Neural cell (in vitro differentiated cells): ENCODE results near the gene IPO11.

Source experiments
- EP300 ChIP-seq: fragments of 450-650 bp; conservative IDR thresholded peaks from 2 replicates; pipeline ENCODE4 v1.6.1; 2014; ENCODE audit warnings: antibody characterized with exemption, mild to moderate bottlenecking, moderate library complexity; ENCODE audit not compliant: poor library complexity, severe bottlenecking
- EZH2 ChIP-seq: fragments of 200-600, 300-800 bp; shearing (Covaris generic), sonication (generic); IDR thresholded peaks from 2 replicates; pipeline ENCODE4 v1.6.1; 2014; ENCODE audit warnings: antibody characterized with exemption, low read length, borderline replicate concordance, mild to moderate bottlenecking; ENCODE audit not compliant: insufficient read depth, poor library complexity, severe bottlenecking
- SMC3 ChIP-seq: fragments of 450-650 bp; conservative IDR thresholded peaks from 2 replicates; pipeline ENCODE4 v1.6.1; 2014; ENCODE audit warnings: antibody characterized with exemption, mild to moderate bottlenecking, moderate library complexity; ENCODE audit not compliant: poor library complexity
- TAF1 ChIP-seq: IDR thresholded peaks from 2 replicates; pipeline ENCODE4 v1.6.1; 2012; ENCODE audit warnings: low read depth
- TF ChIP-seq, protein P1 (sequence below): fragments of 450-650 bp; IDR thresholded peaks from 2 replicates; pipeline ENCODE4 v1.5.1; 2014; ENCODE audit warnings: antibody characterized with exemption, mild to moderate bottlenecking, moderate library complexity; ENCODE audit not compliant: poor library complexity, severe bottlenecking

DNA sequence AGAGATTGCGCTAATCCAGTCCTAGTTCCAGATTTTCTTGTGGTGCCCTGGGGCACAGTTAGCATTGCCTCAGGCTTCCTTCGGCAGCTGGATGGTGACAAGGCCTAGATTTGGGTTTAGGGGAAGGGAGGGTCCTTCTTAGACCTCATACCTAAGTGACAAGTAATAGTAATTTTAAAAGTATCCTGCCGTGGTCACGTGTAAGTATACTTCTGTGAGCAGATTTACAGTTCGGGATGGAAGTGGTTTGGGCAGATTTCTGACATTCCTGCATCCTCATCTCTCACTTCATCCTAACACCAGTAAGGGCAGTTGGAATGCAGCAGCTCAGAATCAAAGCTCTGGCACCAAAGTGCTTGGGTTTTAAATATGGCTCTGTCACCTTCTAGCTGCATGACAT lies 237.6 kb downstream of the IPO11 start:
- TF ChIP-seq, protein P1, sequence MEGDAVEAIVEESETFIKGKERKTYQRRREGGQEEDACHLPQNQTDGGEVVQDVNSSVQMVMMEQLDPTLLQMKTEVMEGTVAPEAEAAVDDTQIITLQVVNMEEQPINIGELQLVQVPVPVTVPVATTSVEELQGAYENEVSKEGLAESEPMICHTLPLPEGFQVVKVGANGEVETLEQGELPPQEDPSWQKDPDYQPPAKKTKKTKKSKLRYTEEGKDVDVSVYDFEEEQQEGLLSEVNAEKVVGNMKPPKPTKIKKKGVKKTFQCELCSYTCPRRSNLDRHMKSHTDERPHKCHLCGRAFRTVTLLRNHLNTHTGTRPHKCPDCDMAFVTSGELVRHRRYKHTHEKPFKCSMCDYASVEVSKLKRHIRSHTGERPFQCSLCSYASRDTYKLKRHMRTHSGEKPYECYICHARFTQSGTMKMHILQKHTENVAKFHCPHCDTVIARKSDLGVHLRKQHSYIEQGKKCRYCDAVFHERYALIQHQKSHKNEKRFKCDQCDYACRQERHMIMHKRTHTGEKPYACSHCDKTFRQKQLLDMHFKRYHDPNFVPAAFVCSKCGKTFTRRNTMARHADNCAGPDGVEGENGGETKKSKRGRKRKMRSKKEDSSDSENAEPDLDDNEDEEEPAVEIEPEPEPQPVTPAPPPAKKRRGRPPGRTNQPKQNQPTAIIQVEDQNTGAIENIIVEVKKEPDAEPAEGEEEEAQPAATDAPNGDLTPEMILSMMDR, result no peak
- no peak for TF ChIP-seq EP300
- no peak for TF ChIP-seq EZH2
- TF ChIP-seq TAF1, result no peak
- TF ChIP-seq SMC3, result no peak
